ENCODE data around the gene SMIM24.

SMIM24 gene

DNA sequence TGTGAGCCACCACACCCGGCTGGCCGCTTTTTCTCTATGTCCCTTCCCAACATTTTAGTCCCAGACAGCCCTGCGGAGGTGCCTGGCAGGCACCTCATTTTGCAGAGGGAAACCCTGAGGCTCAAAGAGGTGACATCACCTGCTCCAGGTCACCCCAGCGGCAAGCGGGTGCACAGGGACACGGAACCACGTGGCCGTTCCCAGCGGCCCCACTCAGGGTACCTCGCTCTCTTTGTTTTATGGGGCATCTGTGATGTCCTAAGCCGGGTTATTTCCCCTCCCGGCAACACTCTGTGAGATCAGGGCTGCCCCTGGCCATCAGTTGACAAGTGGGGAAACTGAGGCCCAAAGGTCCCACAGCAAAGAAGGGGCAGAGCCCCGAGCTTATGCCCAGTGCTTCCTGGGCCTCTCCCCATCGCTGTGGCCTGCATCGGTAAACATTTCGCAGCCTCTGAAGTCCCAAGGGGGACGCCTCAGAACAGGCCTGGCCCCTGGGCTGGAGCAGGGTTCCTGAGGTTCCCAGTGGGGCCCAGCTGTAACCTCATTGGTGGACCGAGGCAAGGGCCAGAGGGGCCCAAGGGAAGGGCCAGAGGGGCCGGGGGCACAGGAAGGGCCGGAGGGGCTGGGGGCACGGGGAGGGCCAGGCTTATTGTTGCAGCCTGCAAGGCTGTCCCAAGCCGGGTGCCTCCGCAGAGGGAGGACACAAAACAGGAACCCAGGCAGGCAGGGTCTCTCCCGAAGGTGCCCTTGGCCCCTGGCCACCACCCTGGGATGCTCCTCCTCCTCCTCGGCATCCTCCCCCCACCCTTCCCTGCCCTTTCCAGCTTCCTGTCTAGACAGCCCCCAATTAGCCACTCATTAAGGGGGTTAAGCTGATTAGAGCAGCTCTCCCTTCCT, 39.0 kb downstream of the SMIM24 start:
- Histone ChIP-seq H3K9me3 (ENCODE audit: insufficient read depth, low read length, severe bottlenecking) (no peaks in the 10 kb centered on the region), H2AFZ (ENCODE audit: low read depth, low read length) (no peak overlapping the region), H3K4me1 (ENCODE audit: insufficient read depth, low read length) (no peaks in the 10 kb centered on the region), H4K20me1 (ENCODE audit: insufficient read depth, low read length) (peaks cover 19% of the 10 kb centered on the region), H3K4me3 (ENCODE audit: low read depth in 1 of 2, low read length in 2 of 2) (no peak overlapping the region), H3K4me2 (ENCODE audit: insufficient read depth, low read length) (no peak overlapping the region), H3K27ac (ENCODE audit: low read length) (no peak overlapping the region), H3K79me2 (ENCODE audit: insufficient read depth, low read length) (peaks cover 52% of the 10 kb centered on the region; the same call in 1 of the 2 replicates), H3K9ac (ENCODE audit: low read depth, low read length) (no peak overlapping the region), H3K36me3 (ENCODE audit: insufficient read depth, low read length) (peaks cover 58% of the 10 kb centered on the region), H3K27me3 (ENCODE audit: insufficient read depth, low read length, poor library complexity) (no peaks in the 10 kb centered on the region)
- DNase-seq: no peak
- TF ChIP-seq EZH2 (IDR thresholded peaks at IDR 0.05; ENCODE audit: borderline replicate concordance, low read depth, low read length, severe bottlenecking): no peak
- TF ChIP-seq CTCF (IDR thresholded peaks at IDR 0.05; ENCODE audit: borderline replicate concordance, extremely low read depth, low read length, poor library complexity, severe bottlenecking): no peak
- no peak for ATAC-seq (ENCODE audit: insufficient read depth, low read depth)

- peaks cover 13% of the 10 kb centered on the region for H4K20me1 ChIP-seq (ENCODE audit: insufficient read depth, low read length)
- no peak overlapping the region for H3K4me3 ChIP-seq (ENCODE audit: low read depth in 1 of 2, low read length in 2 of 2)
- DNase-seq (peak; percentile 41), ATAC-seq (ENCODE audit: insufficient read depth, low read depth) (no peak)
- H3K4me2 ChIP-seq (ENCODE audit: insufficient read depth, low read length): no peak overlapping the region
- peaks cover 54% of the 10 kb centered on the region for H3K79me2 ChIP-seq (ENCODE audit: insufficient read depth, low read length)
- H3K9me3 ChIP-seq (ENCODE audit: insufficient read depth, low read length, severe bottlenecking): no peaks in the 10 kb centered on the region
- H3K9ac ChIP-seq (ENCODE audit: low read depth, low read length): no peak overlapping the region
- no peaks in the 10 kb centered on the region for H3K27me3 ChIP-seq (ENCODE audit: insufficient read depth, low read length, poor library complexity)
- H3K27ac ChIP-seq (ENCODE audit: low read length): no peak overlapping the region
- H3K4me1 ChIP-seq (ENCODE audit: insufficient read depth, low read length): peaks cover 10% of the 10 kb centered on the region
- peaks cover 47% of the 10 kb centered on the region for H3K36me3 ChIP-seq (ENCODE audit: insufficient read depth, low read length)
- no peak overlapping the region for H2AFZ ChIP-seq (ENCODE audit: low read depth, low read length)
- TF ChIP-seq EZH2 (IDR thresholded peaks at IDR 0.05; ENCODE audit: borderline replicate concordance, low read depth, low read length, severe bottlenecking) (no peak), CTCF (IDR thresholded peaks at IDR 0.05; ENCODE audit: borderline replicate concordance, extremely low read depth, low read length, poor library complexity, severe bottlenecking) (peak; percentile 51)
These were observed 40.2 kb downstream of the SMIM24 start for GRCh38 chr19:3440082-3440481.

DNA sequence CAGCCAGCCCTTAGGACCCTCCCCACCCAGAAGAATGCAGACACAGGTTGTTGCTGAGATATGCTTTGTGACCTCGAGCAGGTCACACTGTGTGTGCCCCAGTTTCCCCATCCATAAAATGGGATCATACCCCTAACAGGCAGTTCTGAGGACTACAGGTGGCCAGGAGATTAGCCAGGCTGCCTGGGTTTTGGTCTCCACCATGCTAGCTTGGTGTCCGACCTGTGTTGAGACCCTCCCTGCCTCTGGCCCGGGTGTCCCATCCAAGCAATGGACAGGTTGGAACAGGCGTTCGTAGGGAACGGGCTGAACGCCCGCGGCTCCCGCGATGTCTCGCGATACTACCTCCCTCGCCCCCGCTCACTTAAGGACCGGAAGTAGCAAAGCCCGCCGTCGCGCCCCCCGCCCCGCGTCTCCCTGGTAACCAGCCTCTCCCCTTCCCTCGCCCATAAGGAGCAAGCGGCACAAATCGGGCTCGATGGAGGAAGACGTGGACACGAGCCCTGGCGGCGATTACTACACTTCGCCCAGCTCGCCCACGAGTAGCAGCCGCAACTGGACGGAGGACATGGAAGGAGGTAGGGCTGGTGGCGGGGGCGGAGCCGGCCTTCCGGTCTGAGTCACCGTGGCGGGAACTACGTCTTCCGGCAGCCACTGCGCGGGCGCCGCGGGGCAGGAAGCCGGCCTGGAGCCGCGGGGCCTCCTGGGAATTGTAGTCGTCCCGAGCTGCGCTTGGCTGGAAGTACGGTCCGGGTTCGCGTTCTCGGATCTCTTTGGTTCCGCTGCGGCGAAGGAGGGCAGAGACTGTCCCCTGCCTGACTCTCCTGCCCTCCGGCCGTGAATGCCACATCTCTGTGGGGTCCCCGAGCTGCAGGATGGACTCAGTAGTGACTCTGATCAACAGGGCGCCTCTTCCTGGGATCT, 45.4 kb downstream of the SMIM24 start:
- H2AFZ ChIP-seq (ENCODE audit: low read depth, low read length): peak overlapping the region; percentile 76
- H3K36me3 ChIP-seq (ENCODE audit: insufficient read depth, low read length): peaks cover 35% of the 10 kb centered on the region
- peak overlapping the region; percentile 83 for H3K4me2 ChIP-seq (ENCODE audit: insufficient read depth, low read length)
- H3K27me3 ChIP-seq (ENCODE audit: insufficient read depth, low read length, poor library complexity): no peaks in the 10 kb centered on the region
- TF ChIP-seq CTCF (IDR thresholded peaks at IDR 0.05; ENCODE audit: borderline replicate concordance, extremely low read depth, low read length, poor library complexity, severe bottlenecking) (no peak), EZH2 (IDR thresholded peaks at IDR 0.05; ENCODE audit: borderline replicate concordance, low read depth, low read length, severe bottlenecking) (no peak)
- H3K79me2 ChIP-seq (ENCODE audit: insufficient read depth, low read length): peaks cover 24% of the 10 kb centered on the region
- H4K20me1 ChIP-seq (ENCODE audit: insufficient read depth, low read length): no peaks in the 10 kb centered on the region
- H3K9me3 ChIP-seq (ENCODE audit: insufficient read depth, low read length, severe bottlenecking): no peaks in the 10 kb centered on the region
- peak overlapping the region; percentile 97 for H3K27ac ChIP-seq (ENCODE audit: low read length)
- ATAC-seq (ENCODE audit: insufficient read depth, low read depth): peak; percentile 93
- peak; percentile 97 for DNase-seq
- peak overlapping the region; percentile 24 to 64 for H3K4me3 ChIP-seq (ENCODE audit: low read depth in 1 of 2, low read length in 2 of 2)
- peak overlapping the region; percentile 67 for H3K9ac ChIP-seq (ENCODE audit: low read depth, low read length)
- peaks cover 18% of the 10 kb centered on the region for H3K4me1 ChIP-seq (ENCODE audit: insufficient read depth, low read length)
